T follicular helper cell (primary cell): Measurements from ENCODE around the gene C19orf67.

Source experiments
- DNase-seq: peaks from one replicate; pipeline ENCODE4 v3.0.0-alpha.2; 2020; ENCODE audit warnings: low read depth

C19orf67 gene

DNA sequence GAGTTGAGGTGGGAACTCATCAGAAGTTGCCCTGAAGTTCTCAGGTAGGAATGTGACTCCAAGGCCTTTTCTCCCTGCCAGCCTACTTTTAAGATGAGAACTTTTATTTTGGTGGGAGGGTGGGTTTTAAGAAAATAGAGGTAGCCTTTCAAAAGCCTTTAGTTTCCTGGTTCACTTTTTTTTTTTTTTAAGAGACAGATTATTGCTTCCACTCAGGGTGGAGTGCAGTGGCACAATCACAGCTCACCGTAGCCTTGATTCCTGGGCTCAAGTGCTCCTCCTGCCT lies 3.0 kb downstream of the C19orf67 start:
- no peak for DNase-seq

- no peak for DNase-seq
Measured at GRCh38 chr19:14081797-14082674, 3.5 kb downstream of the C19orf67 start.

DNA sequence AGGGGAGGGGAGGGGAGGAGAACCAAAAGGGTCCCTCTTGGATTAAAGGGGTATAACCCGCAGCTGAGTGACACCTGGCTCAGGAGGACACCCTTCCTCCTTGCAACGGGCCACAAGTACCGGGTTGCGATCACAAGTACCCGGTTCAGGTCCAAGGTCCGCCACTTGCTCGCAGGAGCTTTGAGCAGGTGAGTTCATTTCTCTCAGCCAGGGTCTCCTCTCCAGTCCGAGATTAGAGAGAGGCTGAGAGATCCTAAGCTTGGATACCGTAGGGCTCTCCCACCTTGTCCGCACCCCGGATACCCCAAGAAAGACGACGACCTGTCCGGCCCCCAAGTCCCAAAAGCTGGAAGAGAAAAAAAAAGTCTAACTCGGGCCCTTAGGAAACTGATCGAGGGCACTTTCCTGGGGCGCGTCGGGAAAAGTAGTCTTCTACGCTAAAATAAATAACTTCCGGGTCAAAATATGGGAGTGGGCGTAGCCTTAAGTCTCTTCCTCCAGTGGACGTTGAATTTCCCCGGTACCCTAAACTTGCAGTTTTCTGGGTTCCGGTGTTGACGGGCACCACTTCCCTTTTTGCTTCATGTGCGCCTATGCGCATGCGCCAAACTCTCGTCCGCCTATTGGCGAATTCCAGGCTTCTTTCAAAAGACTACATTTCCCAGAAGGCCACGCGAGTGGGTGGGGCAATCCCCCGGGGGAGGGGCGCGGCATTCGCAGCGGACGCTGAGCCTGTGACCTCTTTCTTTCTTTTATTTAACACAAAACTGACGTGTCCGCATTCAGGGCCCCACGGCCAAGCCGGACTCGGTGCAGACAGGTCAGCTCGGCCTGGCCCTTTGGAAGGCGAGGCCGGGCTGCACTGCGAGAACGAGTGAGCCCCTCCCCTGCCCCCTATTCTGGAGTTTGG lies 4.4 kb downstream of the C19orf67 start:
- DNase-seq = peak; percentile 99

- DNase-seq = no peak
Measured at GRCh38 chr19:14078411-14078810, 7.2 kb downstream of the C19orf67 start.

GRCh38 chr19:14073925-14074838 lies 11.4 kb downstream of the C19orf67 start:
- no peak for DNase-seq

GRCh38 chr19:14073261-14073924 lies 12.2 kb downstream of the C19orf67 start:
- DNase-seq = peak; percentile 59

DNA sequence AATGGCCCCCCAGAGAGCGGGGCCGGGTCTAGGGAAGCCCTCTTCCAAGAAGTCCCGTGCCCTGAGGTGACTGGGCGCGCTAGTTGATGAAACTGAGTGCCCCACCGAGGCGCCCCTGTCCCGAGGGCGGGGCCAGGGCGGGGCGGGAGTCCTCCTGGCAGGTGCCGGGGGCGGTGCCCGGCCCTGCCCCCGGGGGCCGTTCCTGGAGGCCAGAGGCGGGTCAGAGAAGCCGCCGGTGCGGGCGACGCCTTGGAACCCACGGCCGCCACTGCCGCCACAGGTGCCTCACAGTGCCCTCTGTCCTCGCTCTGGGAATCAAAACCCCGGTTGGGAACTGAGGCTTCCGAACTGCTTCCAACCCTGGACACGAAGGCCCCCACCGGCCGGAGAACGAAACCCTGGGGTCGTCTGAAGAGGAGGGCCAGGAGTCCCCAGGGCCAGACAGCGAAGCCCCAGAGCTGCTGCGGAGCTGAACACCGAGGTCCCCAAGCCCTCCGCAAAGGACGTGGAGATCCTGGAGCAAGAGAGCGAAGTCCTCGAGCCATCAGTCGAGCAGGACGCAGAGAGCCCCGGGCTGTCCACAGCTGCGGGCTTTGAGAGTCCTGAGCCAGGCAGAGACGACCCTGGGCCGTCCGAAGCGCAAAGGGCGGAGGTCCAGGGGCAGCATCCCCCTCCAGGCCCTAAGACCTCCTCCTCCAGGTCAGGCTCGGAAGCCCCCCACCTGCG lies 12.9 kb downstream of the C19orf67 start, which contains the start of gene MISP3:
MISP3 (plus strand) TSS at position 252 of the 726 bp plus-strand sequence. CDS start 524 bp downstream, outside the sequence.
- no peak for DNase-seq

GRCh38 chr19:14070268-14071050 lies 15.1 kb downstream of the C19orf67 start:
- DNase-seq = no peak

DNA sequence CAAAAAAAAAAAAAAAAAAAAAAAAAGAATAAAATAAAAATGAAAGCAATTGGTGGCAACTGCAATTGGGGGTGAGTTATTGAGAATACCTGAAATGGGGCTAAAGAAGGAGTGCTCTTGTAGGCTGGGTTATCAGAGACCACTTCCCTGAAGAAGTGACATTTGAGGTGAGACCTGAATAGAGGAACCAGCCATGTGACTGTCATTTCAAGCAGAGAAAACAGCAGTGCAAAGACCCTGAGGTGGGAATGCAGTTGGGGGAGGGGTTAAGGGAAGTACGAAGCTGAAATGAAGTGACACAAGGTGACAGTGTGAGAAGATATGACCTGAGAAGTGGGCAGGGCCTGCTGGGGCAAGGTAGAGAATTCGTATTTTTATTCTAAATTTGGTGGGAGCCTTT lies 19.4 kb downstream of the C19orf67 start:
- no peak for DNase-seq

DNA sequence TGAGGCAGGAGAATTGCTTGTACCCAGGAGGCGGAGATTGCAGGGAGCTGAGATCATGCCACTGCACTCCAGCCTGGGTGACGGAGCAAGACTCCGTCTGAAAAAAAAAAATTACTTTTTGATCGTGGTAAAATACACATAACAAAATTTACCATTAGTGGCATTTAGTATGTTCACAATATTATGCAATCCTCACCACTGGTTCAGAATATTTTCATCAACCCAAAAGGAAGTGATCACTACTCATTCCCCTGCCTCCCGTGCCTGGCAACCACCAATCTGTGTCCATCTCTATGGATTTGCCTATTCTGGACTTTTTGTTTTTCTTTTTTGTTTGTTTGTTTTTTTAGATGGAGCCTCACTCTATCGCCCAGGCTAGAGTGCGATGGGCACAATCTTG lies 22.5 kb downstream of the C19orf67 start:
- DNase-seq = no peak

DNA sequence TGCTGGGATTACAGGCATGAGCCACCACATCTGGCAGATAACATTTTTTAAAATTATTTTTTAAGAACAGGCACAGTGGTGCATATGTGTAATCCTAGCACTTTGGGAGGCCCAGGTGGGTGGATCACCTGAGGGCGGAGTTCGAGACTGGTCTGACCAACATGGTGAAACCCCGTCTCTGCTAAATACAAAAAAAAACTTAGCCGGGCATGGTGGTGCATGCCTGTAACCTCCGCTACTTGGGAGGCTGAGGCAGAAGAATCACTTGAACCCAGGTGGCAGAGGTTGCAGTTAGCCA lies 23.1 kb downstream of the C19orf67 start:
- DNase-seq = no peak

DNA sequence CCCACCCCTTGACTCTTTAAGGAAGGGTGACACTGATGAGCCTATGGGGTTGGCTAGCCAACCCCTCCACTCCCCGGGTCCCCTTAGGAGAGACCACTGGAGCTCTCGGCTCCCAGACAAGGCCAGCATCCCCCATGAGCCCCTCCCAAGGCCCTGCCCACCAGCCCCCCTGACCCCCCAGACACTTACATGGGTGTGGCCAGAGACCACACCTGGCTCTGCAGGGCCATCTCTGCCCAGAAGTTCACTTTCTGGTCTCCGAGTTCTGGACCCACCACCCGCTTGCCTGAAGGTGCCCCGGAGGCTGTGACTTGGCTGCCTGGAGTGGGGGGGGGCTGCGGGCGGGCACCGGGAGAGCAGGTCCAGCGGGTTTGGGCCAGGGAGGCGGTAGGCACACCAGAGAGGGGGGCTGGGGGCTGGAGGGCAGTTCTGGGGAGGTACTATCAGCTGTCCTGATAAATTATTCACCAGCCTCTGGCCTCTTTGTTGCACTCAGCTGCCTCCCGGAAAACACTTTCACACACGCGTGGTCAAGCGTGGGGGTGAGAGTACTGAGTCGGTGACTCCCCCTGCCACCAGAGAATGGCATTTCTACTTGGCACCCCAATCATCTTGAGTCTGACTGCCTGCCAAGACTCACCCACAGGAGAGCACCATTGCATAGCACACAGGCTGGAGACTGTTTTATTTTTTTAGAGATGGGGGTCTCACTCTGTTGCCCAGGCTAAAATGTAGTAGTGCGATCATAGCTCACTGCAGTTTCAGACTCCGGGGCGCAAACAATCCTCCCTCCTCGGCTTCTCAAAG lies 23.6 kb downstream of the C19orf67 start, which contains the start of gene PALM3:
PALM3 (minus strand) TSS at position 326 of the 807 bp plus-strand sequence; CDS start at position 230, 96 bp downstream.
- no peak for DNase-seq

DNA sequence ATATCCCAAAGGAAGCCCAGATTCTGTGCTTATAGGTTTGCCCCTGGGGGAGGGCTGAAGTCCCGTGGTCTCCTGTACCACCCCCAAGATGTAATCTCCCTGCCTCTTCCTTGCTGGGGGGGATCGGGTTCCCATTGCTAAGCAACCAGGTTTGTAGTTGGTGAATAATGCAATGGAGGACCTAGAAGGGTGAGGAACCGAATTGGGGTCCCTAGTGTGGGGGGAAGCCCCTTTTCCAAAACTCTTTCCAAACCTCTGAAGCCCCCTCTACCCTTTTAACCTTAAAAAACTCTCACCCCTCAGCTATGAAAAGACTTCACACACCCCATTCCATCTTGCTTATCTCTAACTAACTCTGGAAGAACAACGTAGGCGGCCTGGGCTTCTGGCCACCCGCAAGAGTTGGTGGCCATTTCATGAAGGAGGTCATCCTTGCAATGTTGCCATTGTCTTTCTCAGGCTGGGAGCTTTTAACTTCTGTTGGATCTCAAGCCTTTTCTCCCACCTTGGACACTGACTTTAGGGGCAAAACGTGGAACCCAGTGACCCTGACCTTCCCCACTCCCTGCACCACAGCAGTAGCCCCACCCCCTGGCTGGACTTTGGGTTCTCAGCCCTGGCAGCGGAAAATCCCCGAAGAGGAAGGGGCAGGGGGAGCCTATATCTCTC lies 24.4 kb downstream of the C19orf67 start:
- no peak for DNase-seq

GRCh38 chr19:14059652-14060155 lies 25.9 kb downstream of the C19orf67 start:
- no peak for DNase-seq

DNA sequence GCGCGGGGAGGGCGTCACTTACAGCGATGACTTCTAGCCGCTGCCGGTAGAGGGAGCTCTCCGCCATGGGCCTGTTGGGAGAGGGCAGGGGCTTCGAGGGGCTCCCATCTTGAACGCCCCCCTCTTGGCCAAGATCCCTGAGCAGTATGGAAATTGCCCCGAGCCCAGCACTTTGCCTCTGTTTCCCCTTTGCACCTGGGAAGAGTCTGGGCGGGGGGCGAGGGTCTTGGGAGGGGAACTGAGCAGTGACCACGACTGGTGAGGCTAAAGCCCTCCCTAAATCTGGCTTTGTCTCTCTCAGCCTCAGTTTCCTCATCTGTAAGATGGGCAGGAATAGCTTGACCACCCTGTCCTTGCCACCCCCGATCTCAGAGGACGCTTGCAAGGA lies 26.5 kb downstream of the C19orf67 start:
- DNase-seq = no peak

DNA sequence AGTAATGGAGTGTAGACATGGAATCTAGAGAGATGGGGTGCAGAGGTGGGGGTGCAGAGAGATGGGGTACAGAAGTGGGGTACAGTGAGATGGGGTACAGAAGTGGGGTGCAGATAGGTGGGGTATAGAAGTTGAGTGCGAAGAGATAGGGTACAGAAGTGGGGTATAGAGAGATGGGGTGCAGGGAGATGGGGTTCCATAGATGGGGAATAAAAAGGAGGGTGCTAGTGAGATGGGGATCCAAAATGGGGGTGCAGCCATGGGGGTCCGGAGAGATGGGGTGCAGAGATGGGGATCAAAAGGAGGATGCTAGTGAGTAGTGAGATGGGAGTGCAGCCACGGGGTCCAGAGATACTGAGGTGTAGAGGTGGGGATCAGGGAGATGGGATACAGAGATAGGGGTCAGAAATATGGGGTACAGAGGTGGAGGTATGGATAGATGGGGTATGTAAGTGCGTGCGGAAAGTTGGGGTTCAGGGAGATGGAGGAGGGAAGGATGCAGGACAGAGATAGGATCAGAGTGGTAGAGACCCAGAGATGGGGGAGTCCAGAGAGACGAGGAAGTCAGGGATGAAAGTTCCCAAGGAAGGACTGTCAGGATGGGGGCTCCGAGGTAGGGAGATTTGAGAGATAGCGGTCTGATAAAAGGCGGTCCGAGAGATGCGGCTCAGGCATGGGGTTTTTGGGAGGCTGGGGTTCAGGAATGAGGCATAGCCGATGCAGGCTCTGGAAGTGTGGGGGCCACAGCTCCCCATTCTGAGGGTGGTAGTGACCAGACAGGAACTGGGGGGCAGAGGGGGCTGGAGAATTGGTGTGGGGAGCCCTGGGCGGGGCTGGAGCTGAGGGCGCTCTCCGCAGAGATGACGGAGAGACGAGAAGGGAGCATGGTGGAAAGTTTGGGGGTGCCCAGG lies 27.1 kb downstream of the C19orf67 start:
- DNase-seq = no peak

- DNase-seq = no peak
Measured at GRCh38 chr19:14056741-14057356, 28.7 kb downstream of the C19orf67 start.
